Smooth muscle cell (in vitro differentiated cells): ENCODE data around the gene KIF7. TPM values are rescaled to one million over a fixed set of nuclear protein-coding genes. Genes with fewer than 3 reads are reported as not detected.
A peak's percentile ranks its signal among the peaks of the same experiment; 100 is the strongest.

Source experiments
- DNase-seq: peaks from one replicate; lab custom pipeline; 2025; ENCODE audit not compliant: unreplicated experiment; lab: John Stamatoyannopoulos, UW
- H2AFZ ChIP-seq: fragments of 200-600 bp; sonication (generic); 2 replicates; pipeline ENCODE4 v1.6.0; 2016; ENCODE audit warnings: antibody characterized with exemption, low read depth, mild to moderate bottlenecking
- H3F3A ChIP-seq: fragments of 200-600 bp; sonication (generic); 2 replicates; pipeline ENCODE4 v1.6.0; 2017; ENCODE audit warnings: antibody characterized with exemption, low read depth
- H3K27ac ChIP-seq: fragments of 200-600 bp; sonication (generic); 2 replicates; pipeline ENCODE4 v1.5.1; 2016; ENCODE audit warnings: low read depth, mild to moderate bottlenecking
- H3K27me3 ChIP-seq: fragments of 200-600 bp; sonication (generic); 2 replicates; pipeline ENCODE4 v1.6.1; 2016; ENCODE audit warnings: low read depth, mild to moderate bottlenecking
- H3K36me3 ChIP-seq: fragments of 200-600 bp; sonication (generic); 2 replicates; pipeline ENCODE4 v1.5.1; 2016; ENCODE audit warnings: low read depth
- H3K4me1 ChIP-seq: fragments of 200-600 bp; sonication (generic); 2 replicates; pipeline ENCODE4 v1.5.1; 2016; ENCODE audit warnings: low read depth
- H3K4me2 ChIP-seq: fragments of 200-600 bp; sonication (generic); 2 replicates; pipeline ENCODE4 v1.6.0; 2016; ENCODE audit warnings: mild to moderate bottlenecking
- H3K4me3 ChIP-seq: fragments of 200-600 bp; sonication (generic); 2 replicates; pipeline ENCODE4 v1.5.1; 2016; ENCODE audit warnings: mild to moderate bottlenecking
- H3K79me2 ChIP-seq: fragments of 200-600 bp; sonication (generic); 2 replicates; pipeline ENCODE4 v1.6.0; 2016; ENCODE audit warnings: low read depth, mild to moderate bottlenecking
- H3K9ac ChIP-seq: fragments of 200-600 bp; sonication (generic); 2 replicates; pipeline ENCODE4 v1.6.0; 2016; ENCODE audit warnings: low read depth
- H3K9me3 ChIP-seq: fragments of 200-600 bp; sonication (generic); replicated peaks from 2 replicates; pipeline ENCODE4 v1.5.1; 2016; ENCODE audit warnings: low read depth
- H4K20me1 ChIP-seq: fragments of 200-600 bp; sonication (generic); 2 replicates; pipeline ENCODE4 v1.6.0; 2016; ENCODE audit warnings: low read depth
- WGBS: methylation state at CpG from one replicate; pipeline ENCODE4 v1.1.7; 2016; ENCODE audit warnings: low lambda C conversion rate; 5-methylcytosine and 5-hydroxymethylcytosine counted together
- polyA plus RNA-seq: library from polyadenylated mRNA; unstranded; fragments of >200 nt; fragmentation: Nextera tagmentation; extraction: Ambion mirVana; gene quantifications from 2 replicates; pipeline ENCODE4 v1.2.1, GENCODE V29; 2016
- total RNA-seq: library from RNA; depleted of rRNA; stranded (reverse); fragments of >200 nt; gene quantifications from 2 replicates; pipeline ENCODE4 v1.2.3, GENCODE V29; 2014
- TF ChIP-seq, protein P1 (sequence below): fragments of 200-600 bp; sonication (generic); IDR thresholded peaks from 2 replicates; pipeline ENCODE4 v1.5.1; 2017; ENCODE audit warnings: borderline replicate concordance, mild to moderate bottlenecking, antibody characterized with exemption; ENCODE audit not compliant: insufficient read depth, poor library complexity, severe bottlenecking

KIF7 gene
- total and polyA plus RNA-seq, 2 experiments from 2014 or later, result 4.8 to 7.6 TPM

DNA sequence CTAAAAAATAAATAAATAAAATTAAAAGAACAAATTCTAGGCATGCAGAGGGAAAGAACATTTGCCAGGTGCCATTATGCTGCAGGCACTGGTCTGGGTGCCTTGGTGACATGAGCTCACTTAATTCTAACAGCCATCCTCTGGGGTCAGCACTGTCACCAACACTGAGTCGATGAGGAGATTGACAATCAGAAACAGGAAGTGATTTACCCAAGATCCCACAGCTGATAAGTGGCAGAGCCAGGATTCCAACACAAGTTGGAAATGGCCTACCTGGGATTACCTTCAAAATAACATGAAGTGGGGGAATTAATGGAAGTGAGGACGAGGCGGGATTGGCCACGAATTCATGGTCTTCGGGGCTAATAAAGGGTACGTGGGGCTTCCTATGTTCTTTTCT, 20.3 kb upstream of the KIF7 start:
- TF ChIP-seq, protein P1, sequence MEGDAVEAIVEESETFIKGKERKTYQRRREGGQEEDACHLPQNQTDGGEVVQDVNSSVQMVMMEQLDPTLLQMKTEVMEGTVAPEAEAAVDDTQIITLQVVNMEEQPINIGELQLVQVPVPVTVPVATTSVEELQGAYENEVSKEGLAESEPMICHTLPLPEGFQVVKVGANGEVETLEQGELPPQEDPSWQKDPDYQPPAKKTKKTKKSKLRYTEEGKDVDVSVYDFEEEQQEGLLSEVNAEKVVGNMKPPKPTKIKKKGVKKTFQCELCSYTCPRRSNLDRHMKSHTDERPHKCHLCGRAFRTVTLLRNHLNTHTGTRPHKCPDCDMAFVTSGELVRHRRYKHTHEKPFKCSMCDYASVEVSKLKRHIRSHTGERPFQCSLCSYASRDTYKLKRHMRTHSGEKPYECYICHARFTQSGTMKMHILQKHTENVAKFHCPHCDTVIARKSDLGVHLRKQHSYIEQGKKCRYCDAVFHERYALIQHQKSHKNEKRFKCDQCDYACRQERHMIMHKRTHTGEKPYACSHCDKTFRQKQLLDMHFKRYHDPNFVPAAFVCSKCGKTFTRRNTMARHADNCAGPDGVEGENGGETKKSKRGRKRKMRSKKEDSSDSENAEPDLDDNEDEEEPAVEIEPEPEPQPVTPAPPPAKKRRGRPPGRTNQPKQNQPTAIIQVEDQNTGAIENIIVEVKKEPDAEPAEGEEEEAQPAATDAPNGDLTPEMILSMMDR, result no peak
- no peaks in the 10 kb centered on the region for H3K79me2 ChIP-seq
- H3K4me1 ChIP-seq, result no peaks in the 10 kb centered on the region
- H2AFZ ChIP-seq, result no peak overlapping the region
- no peaks in the 10 kb centered on the region for H3K9me3 ChIP-seq
- H4K20me1 ChIP-seq, result no peaks in the 10 kb centered on the region
- H3K36me3 ChIP-seq, result no peaks in the 10 kb centered on the region
- no peak overlapping the region for H3K9ac ChIP-seq
- no peak for DNase-seq
- no peaks in the 10 kb centered on the region for H3K27me3 ChIP-seq
- 89% methylated on average over 6 of the region's 6 CpGs for WGBS
- H3F3A ChIP-seq, result no peaks in the 10 kb centered on the region
- H3K4me2 ChIP-seq, result no peak overlapping the region
- no peak overlapping the region for H3K4me3 ChIP-seq
- H3K27ac ChIP-seq, result no peak overlapping the region

DNA sequence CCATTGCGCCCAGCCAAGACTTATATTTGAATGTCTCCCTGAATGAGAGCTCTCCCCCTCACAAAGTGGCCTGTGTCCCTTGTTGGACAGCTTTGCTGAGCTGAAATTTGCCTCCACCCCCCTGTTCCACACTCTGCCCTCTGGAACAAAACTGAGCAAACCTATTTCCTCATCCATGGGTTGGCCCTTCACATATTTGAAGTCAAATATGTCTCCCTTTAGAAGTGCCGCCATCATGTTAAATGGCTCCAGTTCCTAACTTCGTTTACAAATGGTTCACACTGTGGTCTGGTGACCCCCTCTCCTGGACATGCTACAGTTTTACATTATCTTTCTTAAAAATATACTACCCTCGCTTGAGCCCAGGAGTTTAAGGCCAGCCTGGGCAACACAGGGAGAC, 19.3 kb upstream of the KIF7 start:
- Histone ChIP-seq H3K79me2 (no peaks in the 10 kb centered on the region), H3K27me3 (no peaks in the 10 kb centered on the region), H3K36me3 (no peaks in the 10 kb centered on the region), H4K20me1 (no peaks in the 10 kb centered on the region), H3F3A (no peaks in the 10 kb centered on the region), H3K9ac (no peak overlapping the region), H2AFZ (no peak overlapping the region), H3K4me2 (no peak overlapping the region), H3K4me3 (no peak overlapping the region), H3K27ac (no peak overlapping the region), H3K4me1 (no peaks in the 10 kb centered on the region), H3K9me3 (no peaks in the 10 kb centered on the region)
- WGBS, result 90% methylated on average over 4 of the region's 4 CpGs
- no peak for DNase-seq
- TF ChIP-seq, protein P1, result no peak

DNA sequence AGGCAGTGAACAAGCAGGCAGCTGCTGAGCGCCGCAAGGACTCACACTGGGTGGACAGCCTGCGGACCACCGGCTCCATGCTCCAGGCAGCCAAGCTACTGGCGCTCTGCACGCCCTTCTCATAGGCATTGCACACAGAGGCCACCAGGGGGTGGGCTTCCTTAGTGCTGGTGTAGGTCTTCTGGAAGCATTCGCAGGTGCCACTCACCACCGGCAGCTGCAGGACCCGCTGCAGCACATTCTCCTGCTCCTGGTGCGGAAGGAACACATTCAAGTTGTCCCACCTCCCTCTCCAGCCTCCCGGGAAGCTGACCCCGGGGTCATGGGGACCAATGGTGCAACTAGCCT, 17.9 kb upstream of the KIF7 start:
- TF ChIP-seq, protein P1, result peak; percentile 40
- Histone ChIP-seq H3K9ac (no peak overlapping the region), H2AFZ (no peak overlapping the region), H3K79me2 (no peaks in the 10 kb centered on the region), H3K27me3 (no peaks in the 10 kb centered on the region), H3K27ac (no peak overlapping the region), H3K4me2 (no peak overlapping the region), H3K9me3 (no peaks in the 10 kb centered on the region), H3K4me3 (no peak overlapping the region), H3F3A (no peaks in the 10 kb centered on the region), H4K20me1 (no peaks in the 10 kb centered on the region), H3K4me1 (no peaks in the 10 kb centered on the region), H3K36me3 (no peaks in the 10 kb centered on the region)
- WGBS, result 50% methylated on average over 12 of the region's 12 CpGs
- no peak for DNase-seq

DNA sequence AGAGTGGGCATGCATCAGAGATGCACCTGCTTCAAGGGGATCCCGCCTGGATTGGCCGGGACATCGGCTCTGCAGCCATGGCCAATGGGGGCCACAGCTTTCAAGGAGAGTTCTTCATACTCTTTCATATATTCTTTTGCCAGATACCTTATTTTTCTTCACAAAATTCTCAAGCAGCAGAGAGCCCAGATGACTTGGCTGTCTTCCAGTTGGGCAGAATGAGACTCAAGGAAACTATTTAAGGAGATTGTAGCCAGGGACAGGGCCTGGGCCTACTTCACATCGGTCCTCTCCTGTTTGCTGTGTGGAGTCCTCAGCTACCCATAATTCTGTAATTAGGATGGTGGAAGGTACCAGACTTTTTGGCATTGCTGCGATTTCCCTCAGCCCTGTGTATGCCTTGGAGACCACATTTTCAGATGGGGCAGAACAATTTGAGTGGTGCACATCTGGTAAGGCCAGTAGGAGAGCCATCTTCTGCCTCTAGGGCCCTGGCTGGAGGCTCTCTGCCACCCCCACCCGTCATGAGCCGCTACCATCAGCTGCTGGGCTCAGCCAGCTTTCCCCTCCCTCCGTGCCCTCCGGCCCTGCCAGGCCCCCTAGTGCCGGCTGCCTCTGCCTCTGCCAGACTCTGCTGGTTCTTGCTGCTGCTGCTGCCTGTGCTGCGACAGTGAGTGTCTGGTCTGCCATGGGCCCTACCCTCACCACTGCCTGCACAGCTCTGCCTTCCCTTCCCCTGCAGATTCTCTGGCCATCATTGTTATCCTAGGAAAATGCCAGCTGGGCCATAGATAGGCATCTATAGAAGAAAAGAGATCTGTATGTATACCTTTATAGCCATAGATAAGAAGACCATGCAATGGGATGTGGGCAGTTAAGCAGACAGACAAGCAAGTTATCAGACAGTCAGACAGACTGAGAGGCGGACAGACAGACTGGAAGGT, 17.2 kb upstream of the KIF7 start:
- no peaks in the 10 kb centered on the region for H3K79me2 ChIP-seq
- no peaks in the 10 kb centered on the region for H3F3A ChIP-seq
- H3K4me3 ChIP-seq, result no peak overlapping the region
- 69% methylated on average over 12 of the region's 12 CpGs for WGBS
- no peaks in the 10 kb centered on the region for H3K4me1 ChIP-seq
- H3K9me3 ChIP-seq, result no peaks in the 10 kb centered on the region
- TF ChIP-seq, protein P1, result no peak
- DNase-seq, result no peak
- no peak overlapping the region for H3K9ac ChIP-seq
- no peaks in the 10 kb centered on the region for H3K36me3 ChIP-seq
- H3K27me3 ChIP-seq, result no peaks in the 10 kb centered on the region
- H4K20me1 ChIP-seq, result no peaks in the 10 kb centered on the region
- H3K27ac ChIP-seq, result no peak overlapping the region
- no peak overlapping the region for H3K4me2 ChIP-seq
- H2AFZ ChIP-seq, result no peak overlapping the region
